Activated T-helper 1 cell treated with anti-CD3 and anti-CD28 coated beads, Interleukin-12 subunit alpha, Interleukin-12 subunit beta, Interleukin-2, Interleukin-4 antibody, amounts not matched to agents 30 ng/mL and 10 ng/mL and 1 ng/mL, durations not matched to agents 14 hours and 24 hours and 36 hours (primary cell): Measurements from ENCODE around the gene TBC1D5. TPM values are rescaled to one million over a fixed set of nuclear protein-coding genes. Genes with fewer than 3 reads are reported as not detected.

Experiments used
- DNase-seq: peaks from one replicate; pipeline ENCODE4 v3.0.0; 2021; ENCODE audit warnings: low spot score
- H3K27ac Mint-ChIP-seq: one replicate; pipeline ENCODE4 v1.8.0; 2021; ENCODE audit warnings: mild to moderate bottlenecking, mixed read lengths
- H3K27me3 Mint-ChIP-seq: one replicate; pipeline ENCODE4 v1.8.0; 2022; ENCODE audit warnings: mild to moderate bottlenecking, moderate library complexity, mixed read lengths; ENCODE audit not compliant: insufficient read depth
- H3K36me3 Mint-ChIP-seq: one replicate; pipeline ENCODE4 v1.8.0; 2021; ENCODE audit warnings: low read depth, mixed read lengths
- H3K4me1 Mint-ChIP-seq: one replicate; pipeline ENCODE4 v1.8.0; 2021; ENCODE audit warnings: low read depth, mixed read lengths
- H3K4me3 Mint-ChIP-seq: one replicate; pipeline ENCODE4 v1.8.0; 2021; ENCODE audit warnings: mild to moderate bottlenecking, moderate library complexity, mixed read lengths
- H3K9me3 Mint-ChIP-seq: one replicate; pipeline ENCODE4 v1.8.0; 2021; ENCODE audit warnings: mixed read lengths
- intact Hi-C: fragments of 100-400 bp; cut with micrococcal nuclease; formaldehyde crosslinking; loops from one replicate; pipeline ENCODE4 v1.15.1; 2024
- total RNA-seq: library from RNA; stranded (reverse); gene quantifications from 2 replicates; pipeline ENCODE4 v1.2.3, GENCODE V29; 2022

Gene TBC1D5
- total RNA-seq, 1 donor from 2014 or later, result 31.4 TPM

- Mint-ChIP-seq H3K36me3 (no peaks in the 10 kb centered on the region), H3K27me3 (no peaks in the 10 kb centered on the region), H3K27ac (no peak overlapping the region), H3K9me3 (no peaks in the 10 kb centered on the region), H3K4me1 (peaks cover 13% of the 10 kb centered on the region), H3K4me3 (no peak overlapping the region)
- DNase-seq, result no peak
- intact Hi-C loops, result loop anchor here (2.0 to 5.0 kb wide), 5 partner anchors 82 to 968 kb away; partner anchors contain the start of genes DPH3 and OXNAD1
Observed at GRCh38 chr3:17232442-17232841, 510.0 kb downstream of the TBC1D5 start.

- Mint-ChIP-seq H3K4me1 (peaks cover 13% of the 10 kb centered on the region), H3K4me3 (no peak overlapping the region), H3K27me3 (no peaks in the 10 kb centered on the region), H3K36me3 (no peaks in the 10 kb centered on the region), H3K9me3 (no peaks in the 10 kb centered on the region), H3K27ac (no peak overlapping the region)
- no peak for DNase-seq
- intact Hi-C loops, result loop anchor here (2.0 to 5.0 kb wide), 5 partner anchors 81 to 967 kb away; partner anchors contain the start of genes DPH3 and OXNAD1
Observed at GRCh38 chr3:17231537-17232261, 510.7 kb downstream of the TBC1D5 start.

- Mint-ChIP-seq H3K36me3 (no peaks in the 10 kb centered on the region), H3K4me1 (peaks cover 7% of the 10 kb centered on the region), H3K9me3 (no peaks in the 10 kb centered on the region), H3K4me3 (no peak overlapping the region), H3K27ac (no peak overlapping the region), H3K27me3 (no peaks in the 10 kb centered on the region)
- DNase-seq, result no peak
- intact Hi-C loops, result no loop called here
Observed at GRCh38 chr3:17227472-17227871, 515.0 kb downstream of the TBC1D5 start.

GRCh38 chr3:17221529-17221928 is 520.9 kb downstream of the TBC1D5 start:
- H3K27me3 Mint-ChIP-seq, result no peaks in the 10 kb centered on the region
- no peak for DNase-seq
- H3K9me3 Mint-ChIP-seq, result no peaks in the 10 kb centered on the region
- no peak overlapping the region for H3K4me3 Mint-ChIP-seq
- intact Hi-C loops, result no loop called here
- no peaks in the 10 kb centered on the region for H3K4me1 Mint-ChIP-seq
- peaks cover 5% of the 10 kb centered on the region for H3K36me3 Mint-ChIP-seq
- H3K27ac Mint-ChIP-seq, result no peak overlapping the region

- H3K27ac Mint-ChIP-seq, result no peak overlapping the region
- H3K9me3 Mint-ChIP-seq, result no peaks in the 10 kb centered on the region
- H3K36me3 Mint-ChIP-seq, result peaks cover 5% of the 10 kb centered on the region
- intact Hi-C loops, result no loop called here
- no peaks in the 10 kb centered on the region for H3K27me3 Mint-ChIP-seq
- H3K4me1 Mint-ChIP-seq, result no peaks in the 10 kb centered on the region
- no peak overlapping the region for H3K4me3 Mint-ChIP-seq
- no peak for DNase-seq
Observed at GRCh38 chr3:17219593-17219992, 522.8 kb downstream of the TBC1D5 start.

GRCh38 chr3:17218587-17218986 is 523.8 kb downstream of the TBC1D5 start:
- Mint-ChIP-seq H3K36me3 (peaks cover 5% of the 10 kb centered on the region), H3K4me1 (no peaks in the 10 kb centered on the region), H3K27ac (no peak overlapping the region), H3K9me3 (no peaks in the 10 kb centered on the region), H3K27me3 (no peaks in the 10 kb centered on the region), H3K4me3 (no peak overlapping the region)
- DNase-seq, result no peak
- intact Hi-C loops, result no loop called here

- intact Hi-C loops, result no loop called here
- no peaks in the 10 kb centered on the region for H3K9me3 Mint-ChIP-seq
Observed at GRCh38 chr3:17217588-17217987, 524.8 kb downstream of the TBC1D5 start.

GRCh38 chr3:17213102-17213501 is 529.3 kb downstream of the TBC1D5 start:
- Mint-ChIP-seq H3K4me3 (no peak overlapping the region), H3K27me3 (no peaks in the 10 kb centered on the region), H3K36me3 (peaks cover 6% of the 10 kb centered on the region), H3K4me1 (no peaks in the 10 kb centered on the region), H3K27ac (no peak overlapping the region), H3K9me3 (no peaks in the 10 kb centered on the region)
- DNase-seq, result no peak
- intact Hi-C loops, result no loop called here

More at GRCh38 chr3:17217588-17217987, 524.8 kb downstream of the TBC1D5 start:
- H3K36me3 Mint-ChIP-seq, result peaks cover 5% of the 10 kb centered on the region
- H3K4me3 Mint-ChIP-seq, result no peak overlapping the region
- DNase-seq, result no peak
- no peak overlapping the region for H3K27ac Mint-ChIP-seq
- no peaks in the 10 kb centered on the region for H3K4me1 Mint-ChIP-seq
- no peaks in the 10 kb centered on the region for H3K27me3 Mint-ChIP-seq

- H3K4me3 Mint-ChIP-seq, result no peak overlapping the region
- no peak overlapping the region for H3K27ac Mint-ChIP-seq
- H3K9me3 Mint-ChIP-seq, result peaks cover 14% of the 10 kb centered on the region
- intact Hi-C loops, result no loop called here
- no peak for DNase-seq
- H3K27me3 Mint-ChIP-seq, result peaks cover 4% of the 10 kb centered on the region
- peaks cover 18% of the 10 kb centered on the region for H3K36me3 Mint-ChIP-seq
- no peaks in the 10 kb centered on the region for H3K4me1 Mint-ChIP-seq
Observed at GRCh38 chr3:17207979-17208378, 534.5 kb downstream of the TBC1D5 start.

GRCh38 chr3:17207019-17207418 is 535.4 kb downstream of the TBC1D5 start:
- intact Hi-C loops, result no loop called here
- no peaks in the 10 kb centered on the region for H3K4me1 Mint-ChIP-seq
- H3K36me3 Mint-ChIP-seq, result peaks cover 23% of the 10 kb centered on the region
- peaks cover 22% of the 10 kb centered on the region for H3K9me3 Mint-ChIP-seq
- no peak overlapping the region for H3K4me3 Mint-ChIP-seq
- no peak for DNase-seq
- H3K27ac Mint-ChIP-seq, result no peak overlapping the region
- H3K27me3 Mint-ChIP-seq, result peaks cover 4% of the 10 kb centered on the region

- Mint-ChIP-seq H3K9me3 (peaks cover 30% of the 10 kb centered on the region), H3K36me3 (peaks cover 31% of the 10 kb centered on the region), H3K27me3 (peaks cover 4% of the 10 kb centered on the region), H3K27ac (no peak overlapping the region), H3K4me3 (no peak overlapping the region), H3K4me1 (peaks cover 5% of the 10 kb centered on the region)
- intact Hi-C loops, result no loop called here
- no peak for DNase-seq
Observed at GRCh38 chr3:17204049-17204650, 538.3 kb downstream of the TBC1D5 start.

- H3K4me3 Mint-ChIP-seq, result no peak overlapping the region
- peaks cover 30% of the 10 kb centered on the region for H3K9me3 Mint-ChIP-seq
- H3K27me3 Mint-ChIP-seq, result peaks cover 4% of the 10 kb centered on the region
- H3K27ac Mint-ChIP-seq, result no peak overlapping the region
- intact Hi-C loops, result no loop called here
- peaks cover 31% of the 10 kb centered on the region for H3K36me3 Mint-ChIP-seq
- H3K4me1 Mint-ChIP-seq, result peaks cover 5% of the 10 kb centered on the region
- DNase-seq, result no peak
Observed at GRCh38 chr3:17201538-17201937, 540.9 kb downstream of the TBC1D5 start.

- peaks cover 17% of the 10 kb centered on the region for H3K4me1 Mint-ChIP-seq
- H3K27me3 Mint-ChIP-seq, result peaks cover 1% of the 10 kb centered on the region
- peaks cover 4% of the 10 kb centered on the region for H3K36me3 Mint-ChIP-seq
- no peak for DNase-seq
- H3K4me3 Mint-ChIP-seq, result no peak overlapping the region
- no peaks in the 10 kb centered on the region for H3K9me3 Mint-ChIP-seq
- H3K27ac Mint-ChIP-seq, result no peak overlapping the region
- intact Hi-C loops, result loop anchor here (1.0 kb wide), 2 partner anchors 14 to 45 kb away; no protein-coding TSS in a partner anchor
Observed at GRCh38 chr3:17195856-17196604, 546.4 kb downstream of the TBC1D5 start.
